Vagina (tissue), 2 donors: ENCODE data around the gene FEV. TPM values are rescaled to one million over a fixed set of nuclear protein-coding genes. Genes with fewer than 3 reads are reported as not detected.

Experiments used
- DNase-seq, 2 donors: peaks; one replicate each; pipeline ENCODE4 v3.0.0-alpha.2; 2017; ENCODE audit errors: extremely low spot score in 2 of 2
- H3K27ac ChIP-seq: fragments of 200-600 bp; sonication (generic); one replicate; pipeline ENCODE4 v1.5.1; 2019
- H3K27me3 ChIP-seq: fragments of 200-600 bp; sonication (generic); one replicate; pipeline ENCODE4 v1.5.1; 2019
- H3K36me3 ChIP-seq, 2 donors: fragments of 200-600 bp; sonication (generic); one replicate each; pipeline ENCODE4 v1.5.1; 2017 to 2019
- H3K4me1 ChIP-seq: fragments of 200-600 bp; sonication (generic); one replicate; pipeline ENCODE4 v1.5.1; 2019
- H3K4me3 ChIP-seq, 2 donors: fragments of 200-600 bp; sonication (generic); 1 replicate in 1 of 2; 2 replicates in 1 of 2; pipeline ENCODE4 v1.5.1; 2016 to 2019
- H3K9me3 ChIP-seq: fragments of 200-600 bp; sonication (generic); one replicate; pipeline ENCODE4 v1.5.1; 2019
- CTCF ChIP-seq, 3 experiments: fragments of 450-650 bp in 2 of 3; fragments of 200-600 bp in 1 of 3; sonication (generic) in 1 of 3; IDR thresholded peaks; one replicate each; pipeline ENCODE4 v1.5.1; 2017 to 2019; ENCODE audit warnings: antibody characterized with exemption in 3 of 3, mild to moderate bottlenecking in 2 of 3, moderate library complexity in 2 of 3
- POLR2A ChIP-seq, 2 donors: fragments of 450-650 bp; IDR thresholded peaks; one replicate each; pipeline ENCODE4 v1.6.1; 2017; ENCODE audit warnings: antibody characterized with exemption in 2 of 2, mild to moderate bottlenecking in 2 of 2, moderate library complexity in 2 of 2
- POLR2AphosphoS5 ChIP-seq, 2 donors: sonication (generic); formaldehyde crosslinking; IDR thresholded peaks; one replicate each; pipeline ENCODE4 v1.9.0; 2017; ENCODE audit warnings: antibody characterized with exemption in 2 of 2, mild to moderate bottlenecking in 2 of 2, low read depth in 1 of 2; ENCODE audit not compliant: insufficient read depth in 1 of 2
- intact Hi-C: fragments of 100-400 bp; cut with DNase I; formaldehyde crosslinking; loops from one replicate; pipeline ENCODE4 v1.15.1; 2023
- total RNA-seq: library from RNA; depleted of rRNA; stranded (reverse); fragments of >200 nt; gene quantifications from one replicate; pipeline ENCODE4 v1.2.3, GENCODE V29; 2016

FEV gene
- total RNA-seq, 1 donor from 2014 or later: not detected

GRCh38 chr2:218990612-218991011, 5.6 kb upstream of the FEV start:
- no peak for DNase-seq
- Histone ChIP-seq H3K9me3 (no peaks in the 10 kb centered on the region), H3K36me3 (no peaks in the 10 kb centered on the region), H3K27me3 (peaks cover 31% of the 10 kb centered on the region), H3K4me1 (peaks cover 17% of the 10 kb centered on the region), H3K4me3 (no peak overlapping the region), H3K27ac (no peak overlapping the region)
- intact Hi-C loops: no loop called here
- TF ChIP-seq POLR2AphosphoS5 (IDR thresholded peaks at IDR 0.05; ENCODE audit: insufficient read depth in 1 of 2, low read depth in 1 of 2) (no peak), POLR2A (IDR thresholded peaks at IDR 0.05) (no peak), CTCF (IDR thresholded peaks at IDR 0.05) (no peak)

GRCh38 chr2:218990052-218990451, 5.1 kb upstream of the FEV start:
- no peak overlapping the region for H3K4me3 ChIP-seq
- H3K9me3 ChIP-seq: no peaks in the 10 kb centered on the region
- no peak for DNase-seq
- intact Hi-C loops: no loop called here
- TF ChIP-seq POLR2AphosphoS5 (IDR thresholded peaks at IDR 0.05; ENCODE audit: insufficient read depth in 1 of 2, low read depth in 1 of 2) (no peak), CTCF (IDR thresholded peaks at IDR 0.05) (no peak)
- H3K27ac ChIP-seq: no peak overlapping the region
- H3K36me3 ChIP-seq: no peaks in the 10 kb centered on the region
- peaks cover 22% of the 10 kb centered on the region for H3K4me1 ChIP-seq
- H3K27me3 ChIP-seq: peaks cover 30% of the 10 kb centered on the region

GRCh38 chr2:218988650-218989049, 3.7 kb upstream of the FEV start:
- Histone ChIP-seq H3K9me3 (no peaks in the 10 kb centered on the region), H3K27me3 (peaks cover 26% of the 10 kb centered on the region), H3K4me3 (no peak overlapping the region), H3K36me3 (no peaks in the 10 kb centered on the region), H3K27ac (no peak overlapping the region), H3K4me1 (peaks cover 31% of the 10 kb centered on the region)
- intact Hi-C loops: loop anchor here (10.0 kb wide), 1 partner anchor 166 kb away; no protein-coding TSS in a partner anchor
- no peak for DNase-seq
- TF ChIP-seq CTCF (IDR thresholded peaks at IDR 0.05) (no peak), POLR2A (IDR thresholded peaks at IDR 0.05) (no peak), POLR2AphosphoS5 (IDR thresholded peaks at IDR 0.05; ENCODE audit: insufficient read depth in 1 of 2, low read depth in 1 of 2) (no peak)

GRCh38 chr2:218988164-218988563, 3.2 kb upstream of the FEV start:
- intact Hi-C loops: loop anchor here (10.0 kb wide), 1 partner anchor 167 kb away; no protein-coding TSS in a partner anchor
- H3K36me3 ChIP-seq: no peaks in the 10 kb centered on the region
- H3K27ac ChIP-seq: no peak overlapping the region
- no peak for DNase-seq
- no peak overlapping the region for H3K4me3 ChIP-seq
- no peaks in the 10 kb centered on the region for H3K9me3 ChIP-seq
- H3K4me1 ChIP-seq: peaks cover 26% of the 10 kb centered on the region
- no peak for TF ChIP-seq POLR2AphosphoS5 (IDR thresholded peaks at IDR 0.05; ENCODE audit: insufficient read depth in 1 of 2, low read depth in 1 of 2)
- no peak for TF ChIP-seq CTCF (IDR thresholded peaks at IDR 0.05)
- no peak for TF ChIP-seq POLR2A (IDR thresholded peaks at IDR 0.05)
- peaks cover 21% of the 10 kb centered on the region for H3K27me3 ChIP-seq

- Histone ChIP-seq H3K4me1 (peaks cover 31% of the 10 kb centered on the region), H3K9me3 (no peaks in the 10 kb centered on the region), H3K27ac (no peak overlapping the region), H3K36me3 (no peaks in the 10 kb centered on the region), H3K27me3 (peaks cover 20% of the 10 kb centered on the region), H3K4me3 (no peak overlapping the region)
- TF ChIP-seq POLR2A (IDR thresholded peaks at IDR 0.05): no peak
- intact Hi-C loops: loop anchor here (10.0 kb wide), 1 partner anchor 169 kb away; no protein-coding TSS in a partner anchor
- no peak for DNase-seq
These were observed 1.3 kb upstream of the FEV start for GRCh38 chr2:218986148-218986761.
